Spleen (tissue), 7 donors: Measurements from ENCODE around the gene PRKCZ.

Source experiments
- POLR2A ChIP-seq, 3 donors: fragments of 450-650 bp; IDR thresholded peaks; one replicate each; pipeline ENCODE4 v1.5.1; 2017; ENCODE audit warnings: antibody characterized with exemption in 3 of 3, mild to moderate bottlenecking in 1 of 3
- POLR2AphosphoS5 ChIP-seq, 3 donors: sonication (generic); formaldehyde crosslinking; IDR thresholded peaks; one replicate each; pipeline ENCODE4 v1.5.1; 2017; ENCODE audit warnings: antibody characterized with exemption in 3 of 3
- TF ChIP-seq, protein P1 (sequence below), 11 experiments: fragments of 200-600 bp in 7 of 11; fragments of 450-650 bp in 4 of 11; sonication (generic) in 4 of 11; IDR thresholded peaks in 8 of 11; conservative IDR thresholded peaks in 3 of 11; 1 replicate in 7 of 11; 2 replicates in 4 of 11; pipeline versions ENCODE4 v1.4.0 to v1.8.0; 2016 to 2021; ENCODE audit warnings: antibody characterized with exemption in 11 of 11, inconsistent platforms in 4 of 11, mild to moderate bottlenecking in 1 of 11
- donor health status: DM: no; HTN: no; CAD: no; lungs with moderate emphysema.
- donor health status: DM: no; HTN: no; CAD: no.
- donor health status: DM: no; HTN: no; CAD: no.

DNA sequence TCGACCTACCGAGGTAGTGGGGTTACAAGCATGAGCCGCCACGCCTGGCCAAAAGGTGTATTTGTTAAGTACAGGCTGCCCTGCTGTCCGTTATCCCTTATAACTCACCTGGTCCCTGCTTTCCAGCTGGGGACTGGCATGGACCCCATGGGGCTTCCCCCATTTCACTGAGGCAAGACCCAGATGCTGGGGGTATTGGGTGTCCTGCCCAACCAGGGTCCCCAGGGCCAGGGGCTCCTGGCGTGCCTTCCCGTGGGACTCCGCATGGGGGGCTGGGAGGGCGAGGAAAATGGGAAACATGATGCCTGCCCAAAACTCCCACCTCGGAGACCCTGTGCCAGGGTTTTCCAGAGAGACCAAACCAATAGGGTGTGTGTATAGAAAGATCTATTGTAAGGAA is 79.9 kb downstream of the PRKCZ start:
- TF ChIP-seq POLR2A (IDR thresholded peaks at IDR 0.05) (no peak), POLR2AphosphoS5 (IDR thresholded peaks at IDR 0.05) (no peak)
- TF ChIP-seq, protein P1, sequence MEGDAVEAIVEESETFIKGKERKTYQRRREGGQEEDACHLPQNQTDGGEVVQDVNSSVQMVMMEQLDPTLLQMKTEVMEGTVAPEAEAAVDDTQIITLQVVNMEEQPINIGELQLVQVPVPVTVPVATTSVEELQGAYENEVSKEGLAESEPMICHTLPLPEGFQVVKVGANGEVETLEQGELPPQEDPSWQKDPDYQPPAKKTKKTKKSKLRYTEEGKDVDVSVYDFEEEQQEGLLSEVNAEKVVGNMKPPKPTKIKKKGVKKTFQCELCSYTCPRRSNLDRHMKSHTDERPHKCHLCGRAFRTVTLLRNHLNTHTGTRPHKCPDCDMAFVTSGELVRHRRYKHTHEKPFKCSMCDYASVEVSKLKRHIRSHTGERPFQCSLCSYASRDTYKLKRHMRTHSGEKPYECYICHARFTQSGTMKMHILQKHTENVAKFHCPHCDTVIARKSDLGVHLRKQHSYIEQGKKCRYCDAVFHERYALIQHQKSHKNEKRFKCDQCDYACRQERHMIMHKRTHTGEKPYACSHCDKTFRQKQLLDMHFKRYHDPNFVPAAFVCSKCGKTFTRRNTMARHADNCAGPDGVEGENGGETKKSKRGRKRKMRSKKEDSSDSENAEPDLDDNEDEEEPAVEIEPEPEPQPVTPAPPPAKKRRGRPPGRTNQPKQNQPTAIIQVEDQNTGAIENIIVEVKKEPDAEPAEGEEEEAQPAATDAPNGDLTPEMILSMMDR (IDR thresholded peaks at IDR 0.05 in 8 of 11, conservative IDR thresholded peaks at IDR 0.05 in 3 of 11), result no peak
